CD4-positive, alpha-beta T cell treated with Interleukin-21 for 1 hour (primary cell): Measurements from ENCODE around the gene SAMD9L.

Experiments used
- DNase-seq: peaks from one replicate; pipeline ENCODE4 v3.0.0-alpha.2; 2020

The SAMD9L gene

DNA sequence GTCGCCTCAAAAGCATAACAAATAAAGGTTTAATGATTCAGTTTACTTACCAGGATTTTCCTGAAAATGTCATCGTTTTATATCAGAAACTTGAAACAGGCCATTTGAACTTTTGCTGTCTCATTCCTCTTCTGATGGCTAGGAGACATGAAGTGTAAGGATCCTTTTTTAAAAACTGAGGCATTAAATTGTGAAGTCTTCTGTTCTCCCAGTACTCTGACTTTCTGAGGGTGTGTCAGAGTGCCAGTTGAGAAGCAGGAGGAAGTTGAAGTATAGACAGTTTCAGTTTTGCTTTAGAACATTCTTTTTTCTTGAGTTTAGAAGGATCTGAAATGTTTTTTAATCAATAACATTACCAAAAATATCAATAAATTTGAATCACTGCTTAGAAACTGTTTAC lies at the start of gene SAMD9L:
Gene SAMD9L (minus strand): TSS at position 242 of the 400 bp plus-strand sequence. CDS start 12,414 bp downstream, outside the sequence.
- DNase-seq: peak; percentile 36

DNA sequence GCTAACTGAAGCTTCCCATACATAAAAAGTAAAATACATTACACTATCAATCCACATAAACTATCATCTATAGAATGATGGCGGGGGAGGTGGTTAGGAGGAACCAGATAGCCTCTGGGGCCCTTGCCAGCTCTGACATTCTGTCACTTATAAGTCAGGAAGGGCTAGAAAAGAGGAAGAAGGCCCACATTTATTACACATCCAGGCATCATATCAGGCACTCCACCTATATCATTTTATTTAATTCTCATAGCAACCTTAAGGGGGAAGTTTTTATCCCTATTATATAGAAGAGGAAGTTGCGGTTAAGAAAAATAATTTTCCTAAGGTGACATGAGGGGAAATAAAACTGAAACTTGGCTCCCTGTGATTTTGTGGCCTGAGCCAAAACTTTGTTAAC lies 48.2 kb upstream of the SAMD9L start:
- no peak for DNase-seq

DNA sequence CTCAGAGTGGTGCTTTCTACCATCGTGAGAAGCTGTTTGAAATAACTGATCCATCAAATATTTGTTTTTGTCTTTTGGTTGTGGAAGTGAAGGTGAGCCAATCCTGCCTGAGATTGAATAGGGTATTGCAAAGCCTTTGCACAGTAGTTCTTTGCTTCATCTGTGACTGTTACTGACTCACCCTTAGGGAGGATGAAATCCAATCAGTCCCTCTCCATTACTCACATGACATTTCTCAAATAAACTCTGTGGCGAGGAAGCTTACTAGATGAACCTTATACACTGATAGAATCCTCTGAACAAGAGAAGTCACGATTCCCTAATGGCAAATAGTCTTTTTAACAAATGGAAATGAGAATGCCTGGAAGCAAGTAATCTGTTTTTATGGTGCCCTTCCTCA lies 46.2 kb upstream of the SAMD9L start:
- no peak for DNase-seq

DNA sequence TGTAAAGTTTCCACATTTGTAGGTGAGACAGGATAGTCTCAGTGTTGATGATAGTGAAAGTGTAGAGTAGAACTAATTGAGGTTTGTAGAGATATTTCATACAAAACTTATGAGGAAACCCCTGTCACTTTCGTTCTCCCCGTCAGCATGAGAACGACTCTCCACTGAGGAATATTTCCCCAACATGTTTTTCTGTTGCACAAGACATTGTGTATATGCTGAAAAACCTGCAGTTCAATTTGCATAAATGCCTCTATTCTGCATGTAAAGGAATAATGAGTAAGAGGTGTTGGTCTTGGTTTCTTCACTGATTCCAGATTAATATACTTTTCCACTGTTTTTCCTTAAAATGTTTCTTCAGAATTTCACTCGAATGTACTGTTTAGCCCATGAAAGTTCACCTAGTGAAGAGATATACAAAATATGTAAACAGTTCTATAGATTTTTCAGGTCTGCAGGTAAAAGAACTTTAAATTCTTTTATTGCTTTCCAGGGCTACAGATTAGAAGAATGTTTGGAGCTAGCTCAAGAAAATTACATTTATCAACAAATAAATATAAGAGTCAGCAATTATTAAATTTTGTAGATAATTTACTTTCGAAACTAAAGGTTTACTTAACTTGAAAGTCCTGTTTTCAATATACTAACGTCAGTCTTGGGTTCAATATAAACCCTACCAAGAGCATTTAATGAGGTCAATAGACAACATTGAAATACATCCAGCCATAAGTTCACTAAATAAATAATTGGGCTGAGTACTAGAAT lies 40.9 kb upstream of the SAMD9L start:
- no peak for DNase-seq

DNA sequence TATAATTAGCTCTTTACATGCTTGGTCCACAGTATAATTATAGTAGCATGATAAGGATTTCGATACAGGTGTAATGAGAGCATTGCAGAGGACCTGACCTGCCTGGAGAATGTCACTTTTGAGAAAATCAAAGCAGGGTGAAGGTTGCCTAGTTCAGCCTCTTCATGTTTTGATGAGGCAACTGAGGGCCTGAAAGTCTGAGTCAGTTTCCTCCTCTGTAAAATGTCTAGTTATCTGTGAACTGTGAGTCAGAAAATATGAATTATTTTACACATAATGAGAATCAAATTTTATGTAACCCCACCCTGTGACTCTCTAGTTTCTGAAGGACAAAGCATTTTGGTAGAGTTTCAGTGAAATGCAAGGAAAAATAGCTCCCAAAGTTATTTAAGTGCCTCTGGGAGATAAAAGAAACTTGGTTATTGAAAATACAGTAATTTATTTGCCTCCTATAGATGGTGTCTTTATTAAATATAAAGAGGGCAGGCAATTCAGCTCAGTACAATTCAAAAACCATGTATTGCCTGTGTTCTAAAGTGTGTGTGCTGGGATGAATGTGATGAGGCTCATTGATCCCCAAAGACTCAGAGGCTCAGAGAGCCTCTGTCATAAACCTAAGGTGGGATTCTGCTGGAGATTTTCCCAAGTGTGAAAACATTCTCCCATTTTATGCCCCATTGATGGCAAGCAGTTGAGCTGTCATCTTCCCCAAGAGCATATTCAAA lies 37.3 kb upstream of the SAMD9L start:
- no peak for DNase-seq

DNA sequence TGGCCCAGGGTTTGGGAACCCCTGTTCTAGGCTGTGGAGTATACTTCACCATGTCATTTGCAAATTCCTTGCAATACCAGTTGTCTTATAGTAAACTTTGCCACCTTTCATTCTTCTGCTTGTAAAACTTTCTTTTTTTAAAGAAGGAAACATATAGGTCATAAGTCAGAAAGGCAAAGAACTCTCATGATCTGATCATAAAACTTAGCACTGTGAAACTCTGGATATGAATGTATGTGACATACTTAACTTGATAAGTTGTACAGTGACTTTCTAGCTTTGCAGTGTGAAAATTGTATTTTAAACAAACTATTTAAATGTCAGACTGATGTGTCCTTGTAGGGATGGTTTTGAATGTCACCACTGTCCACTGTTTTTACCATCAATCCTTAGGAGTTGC lies 31.0 kb upstream of the SAMD9L start:
- no peak for DNase-seq

DNA sequence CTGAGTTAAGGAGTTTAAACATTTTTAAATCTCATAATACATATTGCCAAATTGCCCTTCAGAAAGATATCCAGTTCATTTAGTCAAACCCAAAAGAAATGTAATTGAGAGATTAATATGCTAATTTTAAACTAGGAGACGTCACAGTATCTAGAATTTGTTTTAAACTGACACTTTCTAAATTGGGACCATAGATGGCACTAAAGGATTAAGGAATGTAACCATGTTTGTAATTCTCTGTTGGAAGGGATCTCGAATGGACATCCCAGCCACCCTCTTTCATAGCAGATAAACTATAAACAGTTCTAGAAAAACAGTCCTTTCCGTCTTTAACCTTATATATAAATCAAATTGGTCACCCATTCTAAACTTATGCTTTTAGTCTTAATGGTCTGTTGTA lies 30.0 kb upstream of the SAMD9L start:
- DNase-seq: peak; percentile 5

DNA sequence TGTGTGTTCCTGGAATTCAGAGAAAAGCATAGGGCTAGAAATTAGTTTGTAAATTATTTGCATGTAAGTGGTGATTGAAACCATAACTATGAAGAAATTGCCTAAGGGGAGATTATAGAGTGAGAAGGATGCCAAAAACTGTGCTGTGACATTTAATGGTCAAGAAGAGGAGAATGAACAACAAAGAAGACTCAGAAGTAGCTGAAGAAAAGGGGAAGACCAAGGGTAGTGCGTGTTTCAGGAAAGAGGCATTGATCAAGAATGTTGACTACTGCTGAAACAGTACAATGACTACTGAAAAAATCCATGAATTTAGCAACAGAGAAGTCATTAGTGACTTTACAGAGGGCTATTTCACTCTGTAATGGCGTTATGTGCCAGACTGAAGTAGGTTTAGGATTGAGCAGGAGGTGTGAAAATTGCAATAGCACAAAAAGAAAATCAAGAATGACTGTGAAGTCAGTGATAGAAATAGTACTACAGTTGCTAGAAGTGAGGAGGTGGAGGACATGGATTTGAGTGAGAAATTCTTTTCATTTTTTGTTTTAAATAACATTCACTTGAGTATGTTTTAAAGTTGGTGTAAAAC lies 28.9 kb upstream of the SAMD9L start:
- DNase-seq: no peak

DNA sequence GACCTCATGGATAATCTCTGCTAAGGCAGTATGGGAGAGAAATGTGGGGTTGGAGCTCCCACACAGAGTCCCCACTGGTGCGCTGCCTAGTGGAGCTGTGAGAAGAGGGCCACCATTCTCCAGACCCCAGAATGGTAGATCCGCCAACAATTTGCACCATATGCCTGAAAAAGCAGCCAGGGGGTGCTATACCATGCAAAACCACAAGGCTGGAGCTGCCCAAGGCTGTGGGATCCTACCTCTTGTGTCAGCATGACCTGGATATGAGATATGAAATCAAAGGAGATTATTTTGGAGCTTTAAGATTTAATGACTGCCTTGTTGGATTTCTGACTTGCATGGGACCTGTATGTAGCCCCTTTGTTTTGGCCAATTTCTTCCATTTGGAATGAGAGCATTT lies 27.0 kb upstream of the SAMD9L start:
- no peak for DNase-seq

DNA sequence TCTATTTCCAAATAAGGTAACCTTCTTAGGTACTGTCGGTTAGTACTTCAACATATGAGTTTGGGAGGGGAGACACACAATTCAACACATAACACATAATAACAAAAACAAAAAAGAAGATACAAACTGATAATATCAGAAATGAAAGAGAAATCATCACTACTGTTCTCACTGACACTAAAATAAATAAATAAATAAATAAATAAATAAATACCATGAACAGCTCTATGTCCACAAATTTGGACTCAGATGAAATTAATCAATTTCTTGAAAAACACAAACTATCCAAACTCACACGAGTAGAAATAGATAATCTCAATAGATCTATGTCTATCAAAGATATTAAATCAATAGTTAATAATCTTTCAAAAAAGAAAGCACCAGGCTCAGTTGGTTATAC lies 24.5 kb upstream of the SAMD9L start:
- no peak for DNase-seq

DNA sequence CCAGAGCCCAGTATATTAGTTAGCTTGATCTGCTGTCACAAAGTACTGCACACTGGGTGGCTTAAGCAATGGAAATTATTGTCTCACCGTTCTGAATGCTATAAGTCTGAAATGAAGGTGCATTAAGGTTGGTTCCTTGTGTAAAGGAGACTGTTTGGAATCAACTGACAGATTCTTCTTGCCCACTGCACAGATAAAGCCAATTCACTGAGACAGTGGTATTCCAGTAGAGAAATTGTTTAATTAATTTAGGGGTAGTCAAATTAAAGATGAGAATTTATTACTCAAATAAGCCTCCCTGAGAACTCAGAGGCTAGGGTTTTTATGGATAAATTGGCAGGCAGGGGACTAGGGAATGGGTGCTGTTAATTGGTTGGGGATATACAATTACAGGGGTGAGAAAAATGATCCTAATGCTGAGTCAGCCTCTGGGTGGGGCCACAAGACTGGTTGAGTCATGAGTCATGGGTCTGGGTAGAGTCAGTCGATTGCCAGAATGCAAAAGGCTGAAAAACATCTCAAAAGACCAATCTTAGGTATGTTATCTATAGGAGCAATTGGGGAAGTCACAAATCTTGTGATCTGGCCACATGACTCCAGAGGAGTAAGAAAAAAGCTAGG lies 23.5 kb upstream of the SAMD9L start:
- no peak for DNase-seq

DNA sequence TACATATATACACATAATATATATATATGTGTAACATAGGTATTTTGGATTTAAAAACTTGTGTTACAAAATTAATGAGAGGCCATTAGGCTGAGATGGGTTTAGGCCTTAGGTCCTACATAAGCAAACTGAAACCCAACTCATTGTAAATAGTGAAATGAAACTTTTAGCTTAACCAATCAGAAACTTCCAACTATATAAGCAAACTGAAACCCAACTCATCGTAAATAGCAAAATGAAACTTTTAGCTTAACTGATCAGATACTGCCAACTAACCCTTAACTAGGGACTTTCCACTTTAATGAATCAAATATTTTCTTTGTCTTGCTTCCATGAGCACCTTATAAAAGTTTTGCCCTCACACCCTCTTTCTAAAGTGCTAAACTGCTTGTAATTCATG lies 17.3 kb upstream of the SAMD9L start:
- DNase-seq: peak; percentile 48

DNA sequence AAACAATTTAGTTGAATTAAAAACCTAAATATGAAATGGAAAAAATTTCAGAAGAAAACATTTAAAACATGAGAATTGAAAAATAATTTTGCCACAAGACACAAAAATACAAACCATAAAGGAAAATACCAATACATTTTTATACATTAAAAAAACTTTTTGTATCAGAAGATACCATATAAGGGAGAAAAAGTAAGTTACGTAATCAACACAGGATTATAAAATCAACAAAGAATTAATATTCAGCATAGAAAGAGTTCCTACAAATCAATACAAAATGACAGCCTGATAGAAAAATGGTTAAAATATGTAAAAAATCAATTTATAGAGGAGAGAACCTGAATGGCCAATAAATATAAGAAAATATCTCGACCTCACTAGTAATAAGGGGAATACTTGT lies 16.6 kb upstream of the SAMD9L start:
- DNase-seq: no peak

DNA sequence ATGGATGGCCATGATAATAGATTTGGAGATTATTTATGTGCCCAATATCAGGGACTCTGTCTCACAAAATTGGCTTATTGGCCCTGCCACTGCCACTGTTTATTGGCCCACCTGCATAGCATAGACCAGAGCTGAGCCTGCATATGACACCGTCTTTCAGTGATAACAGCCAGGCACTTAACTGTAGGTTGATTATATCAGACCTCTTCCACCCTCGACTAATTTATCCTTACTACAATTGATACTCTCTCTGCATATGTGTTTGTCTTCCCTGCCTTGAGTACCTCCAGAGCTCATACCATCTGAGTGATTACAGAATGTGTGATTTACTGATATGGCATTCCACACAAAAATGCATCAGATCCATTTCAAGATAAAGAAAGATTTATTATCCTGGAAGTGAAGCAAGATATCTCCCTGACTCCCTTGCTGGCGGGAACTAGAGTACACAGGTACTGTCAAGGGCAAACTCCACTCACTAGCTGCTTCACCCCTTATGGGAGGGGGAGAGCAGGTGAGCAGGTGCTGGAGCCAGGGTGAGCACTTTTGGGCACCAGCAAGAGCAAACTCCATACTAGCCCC lies 13.1 kb upstream of the SAMD9L start:
- DNase-seq: no peak

DNA sequence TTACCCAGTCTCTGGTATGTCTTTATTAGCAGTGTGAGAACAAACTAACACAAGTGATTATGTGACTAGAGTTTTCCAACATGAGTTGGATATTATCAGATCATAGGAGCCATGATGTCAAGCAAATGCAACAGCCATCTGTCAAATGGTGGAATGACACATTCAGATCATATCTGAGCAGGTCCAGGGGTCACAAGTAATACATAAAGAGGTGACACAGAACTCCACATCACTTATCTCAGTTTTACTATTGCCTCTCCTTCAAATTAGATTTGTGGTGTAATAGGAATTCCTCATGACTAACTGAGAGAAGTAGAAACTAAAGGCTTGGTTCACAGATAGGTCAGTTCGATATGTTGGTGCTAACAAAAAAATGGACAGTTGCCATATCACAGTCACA lies 12.2 kb upstream of the SAMD9L start:
- no peak for DNase-seq

DNA sequence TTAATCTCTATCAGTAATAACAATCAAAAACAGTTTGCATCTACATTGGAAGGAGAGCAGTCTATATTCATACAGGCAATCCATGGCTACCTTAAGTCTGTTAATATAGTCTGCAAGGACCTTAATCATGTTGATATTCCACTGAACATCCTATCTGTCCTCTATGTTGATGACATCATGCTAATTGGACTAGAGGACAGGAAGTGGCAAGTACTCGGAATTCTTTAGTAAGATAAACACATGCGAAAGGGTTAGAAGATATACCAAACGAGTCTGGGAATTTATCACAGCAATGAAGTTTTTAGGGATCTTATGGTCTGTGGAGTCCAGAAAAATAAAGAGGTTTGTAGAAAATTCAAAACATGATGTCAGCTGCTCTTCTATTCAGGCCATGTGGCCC lies 11.3 kb upstream of the SAMD9L start:
- DNase-seq: no peak

DNA sequence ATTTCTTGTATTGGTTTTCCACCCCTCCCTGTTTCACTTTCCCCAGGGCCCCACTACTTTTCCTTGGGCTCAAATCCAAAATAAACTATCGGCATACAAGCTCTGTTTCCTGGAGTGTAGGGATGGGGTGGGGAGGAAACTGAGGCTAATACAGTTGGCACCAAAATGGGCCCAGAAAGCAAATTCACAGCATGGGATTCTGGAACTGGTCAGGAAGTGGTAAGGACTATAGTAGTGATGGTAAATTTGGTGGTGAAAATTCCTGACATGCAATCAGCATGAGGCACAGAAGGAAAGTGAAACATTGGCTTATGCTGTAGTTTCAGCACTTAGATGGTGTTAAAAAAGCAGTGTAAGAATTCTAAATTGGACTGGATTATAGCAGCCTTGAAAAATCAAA lies 8.7 kb upstream of the SAMD9L start:
- DNase-seq: no peak

DNA sequence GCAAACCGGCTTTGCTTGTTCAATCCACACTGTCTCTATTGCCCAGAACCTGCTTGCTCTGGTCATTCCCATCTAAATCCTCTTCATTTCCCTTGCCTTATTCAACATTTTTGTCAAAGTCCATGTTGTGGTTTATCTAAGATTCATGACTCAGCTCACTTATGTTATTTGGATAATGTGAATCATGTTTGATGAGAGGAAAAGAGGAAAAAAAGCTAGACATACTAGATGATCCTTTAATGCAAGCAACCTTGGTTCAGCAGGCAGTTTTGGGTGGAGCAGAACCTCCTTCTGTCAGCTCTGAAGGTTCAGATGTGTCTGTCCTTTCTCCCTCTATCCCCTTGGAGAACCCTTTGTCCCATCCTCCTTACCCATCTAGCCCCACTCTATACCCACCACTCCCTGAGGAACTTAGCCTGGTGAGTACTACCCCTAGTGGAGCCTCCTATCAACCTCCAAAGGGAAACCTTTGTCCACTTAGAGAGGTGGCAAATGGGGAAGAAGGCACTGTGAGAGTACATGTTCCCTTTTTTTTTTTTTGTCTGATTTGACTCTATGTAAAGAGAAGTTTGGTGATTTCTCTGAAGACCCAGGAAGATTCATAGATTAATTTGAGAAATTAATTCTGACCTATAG lies 2.1 kb upstream of the SAMD9L start:
- no peak for DNase-seq

DNA sequence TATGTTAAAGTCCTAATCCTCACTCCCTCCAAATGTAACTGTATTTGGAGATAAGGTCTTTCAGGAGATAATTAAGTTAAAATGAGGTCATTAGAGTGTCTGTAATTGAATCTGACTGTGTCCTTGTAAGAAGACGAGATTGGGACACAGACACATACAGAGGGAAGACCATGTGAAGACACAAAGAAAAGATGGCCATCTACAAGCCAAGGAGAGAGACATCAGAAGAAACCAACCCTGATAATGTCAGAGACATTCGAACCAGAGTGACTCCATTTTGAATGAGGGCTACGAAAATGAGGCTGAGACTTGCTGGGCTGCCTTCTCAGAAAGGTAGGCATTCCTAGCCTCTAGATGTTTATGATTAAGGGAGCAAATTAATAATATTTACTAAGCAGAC lies 542 bp upstream of the SAMD9L start:
- no peak for DNase-seq

DNA sequence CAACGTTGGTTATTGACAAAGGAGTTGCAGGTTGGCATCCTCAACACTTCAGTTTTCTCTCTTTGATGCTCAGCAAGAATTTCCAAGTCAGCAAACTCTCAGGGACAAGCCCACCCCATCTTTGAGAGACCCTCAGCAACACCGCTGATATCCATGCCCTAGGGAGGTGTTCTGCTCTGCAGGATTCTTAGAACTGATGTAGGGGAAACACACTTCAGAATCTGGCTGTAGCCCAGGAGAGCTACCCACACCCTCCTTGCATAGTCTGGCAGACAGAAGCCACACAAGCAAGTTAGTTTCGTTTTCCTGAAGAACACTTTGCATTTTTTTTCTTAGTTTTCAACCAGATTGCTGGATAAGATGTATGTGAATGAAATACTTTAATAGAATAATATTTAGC lies 822 bp downstream of the SAMD9L start:
- DNase-seq: peak; percentile 55

DNA sequence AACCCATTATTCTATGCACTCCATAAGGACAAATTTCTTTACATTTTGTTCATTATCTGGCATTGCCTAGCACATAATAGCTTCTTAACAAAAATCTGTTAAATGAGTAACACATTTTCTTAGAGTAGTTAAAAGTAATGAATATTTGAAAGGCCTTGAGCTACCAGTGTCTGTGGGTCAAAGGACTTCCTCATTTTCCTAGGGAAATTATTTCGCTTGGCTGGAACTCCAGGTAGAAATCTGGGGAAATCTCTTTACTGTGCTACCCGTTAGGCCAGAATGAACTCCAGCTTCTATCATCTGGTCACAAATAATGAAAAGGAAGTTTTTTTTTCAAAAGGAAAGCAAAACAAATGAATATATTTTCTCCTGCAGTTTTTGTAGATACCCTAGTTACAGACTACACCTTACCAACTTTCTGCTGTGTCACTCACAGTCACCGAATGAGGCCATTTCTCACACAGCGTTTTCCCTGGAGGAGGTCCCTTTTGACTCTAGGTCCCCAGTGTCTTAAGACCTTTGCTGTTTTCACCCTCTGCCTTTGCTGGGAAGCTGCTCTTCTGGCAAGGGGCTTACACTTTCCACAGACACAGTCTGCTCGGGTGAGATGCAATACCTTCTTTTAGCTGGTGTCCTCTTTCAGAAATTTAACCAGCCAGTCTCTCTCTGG lies 1.6 kb downstream of the SAMD9L start:
- DNase-seq: no peak

DNA sequence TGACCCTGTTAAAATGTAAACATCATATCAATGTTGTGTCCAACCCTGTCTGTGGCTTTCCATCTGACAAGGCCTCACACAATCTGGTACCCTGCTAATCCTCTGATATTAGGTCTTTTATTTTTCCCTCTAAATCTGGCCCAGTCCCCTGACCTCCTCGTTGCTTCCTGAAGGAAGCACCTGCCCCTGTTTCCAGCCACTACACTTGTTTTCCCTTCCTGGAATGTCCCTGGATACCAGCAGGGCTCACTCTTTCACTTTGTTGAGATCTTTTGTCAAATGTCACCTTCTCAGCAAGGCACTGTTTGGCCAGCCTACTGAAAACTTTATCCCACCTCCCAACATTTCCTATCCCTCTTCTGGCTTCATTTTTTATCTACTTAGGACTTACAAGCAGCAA lies 2.1 kb downstream of the SAMD9L start:
- no peak for DNase-seq
